Activated CD4-positive, alpha-beta T cell treated with anti-CD3 and anti-CD28 coated beads, Interleukin-2, amount 50 U/mL, for 4 hours (primary cell): ENCODE measurements around the gene SP2.

Experiments
- DNase-seq, 2 experiments: peaks; one replicate each; pipeline ENCODE4 v3.0.0-alpha.2; 2020

The SP2 gene

DNA sequence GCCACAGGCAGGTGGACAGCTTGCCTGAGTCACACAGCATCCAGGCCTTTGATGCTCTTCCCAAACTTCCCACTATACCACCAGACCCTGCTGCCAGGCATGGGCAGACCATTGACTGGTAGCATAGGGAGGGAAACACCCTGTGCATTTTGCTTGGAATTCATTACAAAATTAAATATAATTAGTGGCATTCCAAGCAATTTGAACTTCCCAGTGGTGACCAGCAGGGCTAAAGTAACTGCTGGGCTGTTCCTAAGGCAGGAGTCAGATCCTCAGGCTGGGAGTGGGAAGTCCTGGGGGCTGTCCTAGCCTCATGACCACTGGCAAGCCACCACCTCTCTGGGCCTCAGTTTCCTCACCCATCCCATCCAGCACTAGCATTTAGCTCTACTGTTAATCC lies 57.9 kb downstream of the SP2 start:
- no peak for DNase-seq

DNA sequence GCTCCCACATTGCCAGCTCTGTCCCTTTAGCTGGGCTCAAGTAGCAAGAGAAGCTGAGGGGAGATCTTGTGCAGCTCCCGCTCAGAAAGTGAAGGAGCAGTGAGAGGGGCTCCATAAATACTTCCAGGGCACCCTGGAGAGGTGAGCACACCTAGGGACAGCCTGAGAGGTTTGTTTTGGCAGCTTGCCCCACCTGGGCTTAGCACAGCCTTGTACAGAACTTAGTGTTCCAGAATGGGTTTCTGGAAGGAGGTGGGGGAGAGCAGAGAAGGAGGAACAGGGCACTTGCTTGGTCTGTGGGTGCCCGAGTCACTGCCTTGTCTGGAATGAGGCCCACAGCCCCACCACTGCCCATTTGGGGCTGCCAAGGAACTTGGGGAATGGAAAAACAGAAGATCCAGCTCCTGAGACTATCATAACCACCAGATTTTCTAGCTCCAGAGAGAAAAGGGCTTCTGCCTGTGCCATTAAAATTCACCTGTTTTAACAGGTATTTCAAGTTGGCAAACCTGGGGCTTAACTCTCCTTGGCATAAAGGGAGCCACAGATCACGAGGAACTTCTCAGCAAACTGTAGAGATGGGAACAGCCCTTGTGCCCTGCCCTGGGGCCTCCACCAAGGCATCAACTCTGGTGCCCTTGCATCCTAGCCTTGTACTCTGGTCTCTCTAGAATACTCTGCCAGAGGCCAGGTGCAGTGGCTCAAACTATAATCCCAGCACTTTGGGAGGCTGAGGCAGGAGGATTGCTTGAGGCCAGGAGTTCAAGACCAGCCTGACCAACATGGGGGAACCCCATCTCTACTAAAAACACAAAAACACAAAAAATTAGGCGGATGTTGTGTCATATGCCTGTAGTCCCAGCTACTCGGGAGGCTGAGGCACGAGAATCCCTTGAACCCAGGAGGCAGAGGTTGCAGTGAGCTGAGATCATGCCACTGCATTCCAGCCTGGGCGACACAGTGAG lies 59.7 kb downstream of the SP2 start:
- DNase-seq = no peak

DNA sequence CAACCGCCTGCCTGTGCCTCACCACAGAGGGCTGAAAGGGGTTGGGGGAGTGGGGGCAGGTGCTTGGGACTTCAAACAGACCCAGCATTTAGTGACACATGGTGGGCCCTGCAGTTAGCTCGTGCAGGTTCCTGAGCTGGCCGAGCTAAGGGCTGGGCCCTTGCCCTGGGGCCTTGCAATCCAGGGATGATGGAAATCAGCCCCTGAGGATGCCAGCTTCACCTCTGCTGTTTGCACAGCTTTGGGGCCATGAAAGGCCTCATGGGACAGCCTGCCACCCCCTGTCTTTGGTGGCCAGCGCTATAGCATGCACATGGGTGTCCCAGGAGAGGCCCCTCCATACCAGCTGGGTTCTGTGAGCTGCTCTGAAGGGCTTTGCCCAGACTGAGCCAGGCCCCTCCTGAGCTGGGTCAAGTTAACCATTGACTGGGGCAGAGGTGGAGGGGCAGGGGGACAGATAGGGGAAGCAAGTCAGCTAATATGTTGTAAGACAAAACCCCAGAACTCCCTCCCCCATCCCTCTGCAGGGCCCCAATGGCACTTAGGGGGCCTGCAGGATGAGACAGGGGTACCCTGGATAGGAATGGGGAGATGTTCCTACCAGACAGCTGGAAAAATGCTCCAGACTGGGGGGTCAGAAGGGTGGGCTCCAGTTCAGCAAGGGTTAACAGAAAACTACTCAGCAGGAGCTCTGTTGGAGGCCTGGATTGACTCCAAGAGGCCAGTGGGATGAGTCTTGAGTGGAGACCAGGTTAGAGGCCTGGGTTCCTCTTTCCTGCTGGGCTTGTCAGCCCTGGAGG lies 61.0 kb downstream of the SP2 start:
- DNase-seq = no peak

DNA sequence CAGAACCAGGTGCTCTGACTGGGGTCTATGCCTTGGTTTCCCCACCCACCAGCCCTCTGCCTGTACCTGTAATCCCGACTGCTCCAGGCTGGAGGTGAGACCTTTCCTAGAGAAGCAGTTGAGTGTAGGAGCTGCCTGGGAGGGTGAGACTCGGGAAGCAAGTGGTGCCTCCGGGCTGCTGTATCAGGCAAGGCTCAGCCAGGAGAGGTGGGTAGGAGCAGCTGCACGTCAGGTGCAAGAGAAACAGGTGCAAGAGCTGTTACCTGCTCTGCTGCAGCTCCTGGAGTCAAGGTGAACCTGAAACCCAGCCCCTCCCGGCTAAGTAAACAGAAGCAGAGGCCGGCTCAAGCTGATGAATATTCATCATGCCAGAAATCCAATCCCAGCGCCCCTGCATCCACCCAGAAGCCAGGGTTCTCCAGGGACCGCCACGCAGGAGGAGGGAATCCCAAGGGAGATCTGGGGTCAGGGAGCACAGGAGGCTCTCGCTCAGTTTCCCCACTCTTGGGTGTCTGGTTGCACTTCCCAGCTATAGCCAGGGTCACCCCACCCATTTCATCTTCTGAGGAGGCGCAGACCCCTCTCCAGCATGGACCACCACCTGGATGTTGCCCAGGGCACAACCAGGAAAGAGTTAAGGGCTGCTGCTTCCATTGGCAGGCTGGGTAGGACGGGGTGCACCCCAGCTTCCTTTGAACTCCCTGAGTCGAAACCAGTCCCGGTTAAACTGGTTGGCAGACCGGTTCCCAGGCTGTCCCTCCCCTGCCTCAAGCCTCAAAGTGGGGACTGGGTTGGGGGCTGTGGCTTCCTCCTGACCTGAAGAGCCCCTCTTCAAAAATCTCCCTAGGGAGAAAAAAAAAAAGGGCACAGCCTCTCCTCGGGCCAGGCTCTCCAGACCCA lies 61.8 kb downstream of the SP2 start, which contains the start of gene PRR15L:
TSS of gene PRR15L (minus strand) at position 293 of the 900 bp plus-strand sequence. CDS start 4,649 bp downstream, outside the sequence.
- no peak for DNase-seq

DNA sequence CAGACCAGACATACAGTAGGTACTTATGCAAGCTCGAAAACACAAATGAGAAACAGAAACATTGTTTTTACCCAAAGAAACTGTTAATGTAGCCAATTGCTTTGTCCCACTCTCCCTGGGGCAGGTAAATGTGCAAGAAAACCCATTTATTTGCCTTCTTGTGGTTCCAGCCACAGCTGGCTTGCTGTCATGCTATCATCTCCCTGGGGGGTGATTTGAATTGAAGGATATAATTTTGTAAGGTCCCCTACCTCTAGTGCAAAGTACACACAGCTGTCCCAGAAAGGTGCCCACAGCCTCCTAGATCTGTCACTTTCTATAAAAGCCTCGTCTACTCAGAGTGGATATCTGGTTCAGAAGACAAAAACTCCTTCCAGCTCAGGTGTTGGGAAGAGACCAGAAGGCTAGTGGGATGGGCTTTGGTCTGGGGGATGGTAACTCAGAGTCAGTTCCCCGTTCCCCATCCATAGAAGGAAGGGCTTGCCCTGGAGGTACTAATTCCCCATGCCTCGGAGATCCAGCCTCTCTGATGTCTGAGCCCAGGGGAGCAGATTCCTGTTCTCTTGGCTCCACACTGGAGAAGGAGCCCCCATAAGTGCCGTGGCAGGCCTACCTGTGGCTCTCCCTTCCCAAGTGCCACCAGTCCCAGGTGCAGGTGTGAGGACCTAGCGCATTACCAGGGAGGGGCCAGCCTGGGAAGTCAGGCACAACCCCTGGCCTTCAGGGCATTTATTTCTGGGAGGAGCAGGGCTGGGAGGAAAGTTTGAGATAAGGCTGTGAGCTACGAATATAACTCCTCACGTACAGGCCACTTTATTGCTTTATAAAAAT lies 64.0 kb downstream of the SP2 start:
- DNase-seq = no peak

DNA sequence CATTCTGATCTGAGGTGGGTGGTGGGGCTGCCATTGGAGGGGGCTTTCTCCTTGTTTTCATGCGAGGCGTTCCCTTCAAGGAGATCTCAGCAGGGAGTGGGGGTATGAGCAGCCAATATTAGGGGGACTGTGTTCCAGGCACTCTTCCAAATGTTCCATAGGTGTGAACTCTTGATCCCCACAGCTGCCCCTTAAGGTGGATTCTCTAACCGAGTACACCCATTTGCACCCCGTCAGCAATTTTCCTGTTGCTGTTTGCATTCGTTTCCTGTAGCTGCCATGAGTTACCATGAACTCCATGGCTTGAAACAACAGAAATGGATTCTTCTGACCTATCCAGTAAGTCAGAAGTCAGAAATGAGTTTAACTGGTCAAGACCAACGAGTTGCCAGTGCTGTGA lies 65.4 kb downstream of the SP2 start:
- DNase-seq = no peak

DNA sequence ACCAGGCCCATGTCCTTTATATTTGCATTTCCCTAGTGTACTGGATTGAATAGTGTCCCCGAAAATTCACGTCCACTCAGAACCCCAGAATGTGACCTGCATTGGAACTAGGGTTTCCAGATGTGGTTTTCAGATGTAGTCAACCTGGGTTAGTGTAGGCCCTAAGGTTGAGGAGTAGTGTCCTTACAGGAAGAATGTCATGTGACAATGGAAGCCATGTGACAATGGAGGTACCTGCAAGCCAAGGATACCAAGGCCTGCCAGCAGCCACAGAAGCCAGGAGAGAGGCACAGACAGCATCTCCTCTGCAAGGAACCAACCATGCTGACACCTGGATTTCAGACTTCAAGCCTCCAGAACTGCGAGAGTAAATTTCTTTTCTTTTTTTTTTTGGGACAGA lies 66.9 kb downstream of the SP2 start:
- no peak for DNase-seq

DNA sequence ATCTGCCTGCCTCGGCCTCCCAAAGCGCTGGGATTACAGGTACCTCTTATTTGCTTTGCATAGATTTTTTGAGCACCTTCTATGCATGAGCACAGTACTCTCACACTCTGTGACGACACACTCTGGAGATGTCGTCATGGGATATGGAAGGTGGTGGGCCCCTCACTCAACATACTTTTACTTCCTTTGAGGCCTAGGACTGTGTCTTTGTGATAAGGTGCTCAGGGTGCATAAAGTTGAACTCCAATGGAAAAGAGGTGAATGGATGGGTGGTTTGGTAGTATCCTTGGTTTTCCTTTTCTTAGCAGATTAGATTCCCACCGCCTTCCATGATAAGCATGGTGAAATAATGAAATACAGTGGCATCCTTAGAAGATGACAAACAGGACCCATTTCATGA lies 68.8 kb downstream of the SP2 start:
- DNase-seq = no peak

DNA sequence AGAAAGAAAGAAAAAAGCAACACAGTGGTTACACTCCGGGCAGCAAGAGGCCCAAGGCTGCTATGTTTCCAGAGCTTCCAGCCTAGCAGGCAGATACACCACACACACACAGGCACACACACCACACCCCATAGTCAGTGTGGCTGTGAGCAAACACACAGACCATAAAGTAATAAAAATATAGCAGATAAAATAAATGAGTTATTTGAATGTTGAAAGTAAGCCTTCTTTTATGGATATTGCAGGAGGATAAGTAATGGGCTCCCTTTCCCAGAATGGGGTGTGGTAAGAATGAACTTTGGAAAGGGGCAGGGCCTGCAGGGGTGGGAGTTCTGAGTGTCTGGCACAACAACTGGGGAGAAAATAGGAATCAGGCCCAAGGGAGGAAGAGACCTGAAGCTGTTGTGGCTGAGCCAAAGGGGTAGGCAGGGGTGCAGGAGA lies 70.1 kb downstream of the SP2 start:
- no peak for DNase-seq

DNA sequence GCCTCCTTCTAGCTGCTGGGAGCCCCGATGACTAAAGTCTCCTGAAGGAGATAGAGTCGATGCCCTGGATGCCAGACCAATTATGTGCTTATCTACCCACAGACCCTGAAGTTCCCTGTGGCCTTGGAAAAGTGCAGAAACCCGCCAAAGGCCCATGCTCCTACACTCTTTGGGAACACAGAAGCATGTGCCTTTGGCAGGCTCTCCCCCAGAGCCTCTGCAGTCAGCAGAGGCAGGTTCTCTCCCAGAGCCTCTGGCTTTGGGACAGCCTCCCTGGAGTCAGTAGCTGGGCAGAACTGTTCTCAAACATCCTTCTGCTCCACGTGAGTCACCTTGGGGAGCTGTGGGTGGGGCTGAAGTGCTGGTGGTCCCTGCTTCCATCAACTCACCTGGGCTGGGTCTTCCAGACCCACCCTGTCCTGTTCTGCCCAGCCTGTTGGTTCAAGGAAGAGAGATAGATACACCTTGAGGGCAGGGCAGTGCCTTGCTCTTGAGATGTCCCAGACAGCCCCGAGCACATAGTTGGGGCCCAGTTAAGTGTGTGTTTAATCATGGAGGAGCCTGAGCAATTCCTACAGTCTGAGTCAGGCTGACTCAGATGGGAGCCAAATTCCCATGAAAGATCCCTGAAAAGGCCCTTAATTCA lies 71.7 kb downstream of the SP2 start:
- DNase-seq = no peak

DNA sequence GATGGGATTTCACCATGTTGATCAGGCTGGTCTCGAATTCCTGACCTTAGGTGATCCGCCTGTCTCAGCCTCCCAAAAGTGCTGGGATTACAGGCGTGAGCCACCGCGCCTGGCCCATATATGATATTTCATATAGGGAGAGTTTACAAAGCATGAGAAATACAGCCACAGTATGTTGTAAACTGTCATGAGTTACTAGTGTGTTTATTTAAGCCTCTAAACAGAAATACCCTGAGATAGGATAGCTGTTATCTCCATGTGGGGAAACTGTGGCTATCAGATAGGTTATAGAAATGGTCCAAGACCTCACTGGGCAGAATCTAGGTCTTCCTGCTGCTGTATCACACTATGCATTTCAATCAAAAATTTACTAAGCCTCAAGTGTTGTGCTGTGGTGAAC lies 72.8 kb downstream of the SP2 start:
- no peak for DNase-seq

DNA sequence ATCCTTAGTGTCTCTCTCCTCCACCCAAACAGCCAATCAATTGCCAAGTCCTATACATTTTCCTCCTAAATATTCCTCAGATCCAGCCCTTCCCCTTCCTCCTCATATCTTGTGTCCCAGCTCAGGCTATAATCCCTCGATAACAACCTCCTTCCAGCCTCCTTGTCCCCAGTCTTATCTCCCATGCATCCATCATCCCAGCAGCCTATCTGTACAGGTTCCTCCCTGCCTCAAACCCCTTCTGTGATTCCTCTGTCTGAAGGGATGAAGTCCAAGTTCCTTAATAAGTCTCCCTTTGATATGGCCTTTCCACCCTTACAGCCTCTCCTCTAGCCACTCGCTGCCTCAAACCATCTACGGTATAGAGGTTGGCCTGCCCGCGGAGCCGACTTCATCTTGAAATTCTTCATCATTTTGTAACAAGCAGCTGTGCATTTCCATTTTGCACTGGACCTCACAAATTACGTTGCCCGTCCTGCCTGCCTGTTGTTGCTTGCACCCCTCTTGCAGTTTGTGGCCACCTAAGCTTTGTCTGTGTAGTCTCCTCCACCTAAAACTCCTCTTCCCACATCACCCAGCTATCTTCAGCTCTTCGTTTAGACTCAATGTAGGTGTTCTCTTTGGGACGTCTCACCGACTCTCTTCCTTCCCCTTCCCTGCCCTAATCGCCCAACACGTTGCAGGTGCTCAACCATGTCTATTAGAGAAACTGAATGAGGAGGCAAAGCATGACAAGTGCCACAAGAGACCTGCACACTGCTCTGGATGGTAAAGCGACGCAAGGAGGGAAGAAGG lies 74.1 kb downstream of the SP2 start:
- no peak for DNase-seq

DNA sequence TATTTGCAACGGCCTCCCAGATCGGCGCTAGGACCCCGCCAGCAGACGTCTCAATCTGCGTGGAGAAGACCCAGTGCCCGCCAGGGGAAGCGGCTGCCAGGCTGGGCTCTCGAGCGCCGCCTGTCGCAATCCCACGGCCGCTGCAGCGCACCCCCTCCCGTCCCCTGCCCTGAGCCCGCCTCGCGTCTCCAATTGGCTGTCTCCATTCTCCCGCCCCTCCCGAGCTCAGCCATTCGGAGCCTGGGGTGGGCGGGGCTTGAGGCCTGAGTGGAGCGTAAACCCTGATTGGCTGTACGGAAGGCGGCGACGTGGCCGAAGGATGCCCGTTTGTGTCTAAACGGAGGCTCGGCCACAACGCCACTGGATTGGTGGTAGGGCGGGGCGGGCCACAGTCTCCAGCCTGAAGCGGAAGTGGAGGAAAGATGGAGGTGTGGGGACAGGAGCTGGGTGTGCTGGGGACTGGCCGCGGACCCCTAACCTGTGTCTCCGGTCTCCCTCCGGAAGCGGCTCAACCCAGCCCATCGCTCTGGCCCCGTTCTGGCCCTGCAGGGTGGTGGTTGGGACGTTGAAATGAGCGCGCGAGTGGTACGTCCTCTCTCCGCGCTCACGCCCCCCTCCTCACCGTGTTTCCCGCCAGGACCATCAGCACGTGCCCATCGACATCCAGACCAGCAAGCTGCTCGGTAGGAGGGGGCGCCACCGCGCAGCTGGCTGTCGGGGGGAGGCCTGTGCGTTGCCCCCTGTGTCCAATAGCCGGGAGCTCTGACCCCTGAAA lies 74.9 kb downstream of the SP2 start, which contains the start of gene CDK5RAP3:
TSS of gene CDK5RAP3 (plus strand) at position 389 of the 775 bp plus-strand sequence. CDS start at position 423, 34 bp downstream.
- DNase-seq = peak; percentile 97

DNA sequence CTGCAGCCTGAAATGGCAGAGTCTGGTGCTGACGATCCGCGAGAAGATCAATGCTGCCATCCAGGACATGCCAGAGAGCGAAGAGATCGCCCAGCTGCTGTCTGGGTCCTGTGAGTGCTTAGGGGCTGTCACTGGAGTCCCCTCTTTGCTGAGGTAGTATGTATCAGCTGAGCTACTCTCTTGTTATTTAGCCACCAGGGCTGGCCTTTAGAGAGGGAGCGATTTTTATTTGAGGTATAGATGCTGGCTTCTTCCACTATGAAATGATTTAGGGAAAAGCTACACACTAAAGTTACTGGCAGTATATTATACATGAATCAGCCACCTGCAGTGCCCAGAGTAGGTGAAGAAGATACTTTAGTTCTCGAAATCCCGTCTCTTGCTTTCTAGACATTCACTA lies 77.5 kb downstream of the SP2 start:
- no peak for DNase-seq

DNA sequence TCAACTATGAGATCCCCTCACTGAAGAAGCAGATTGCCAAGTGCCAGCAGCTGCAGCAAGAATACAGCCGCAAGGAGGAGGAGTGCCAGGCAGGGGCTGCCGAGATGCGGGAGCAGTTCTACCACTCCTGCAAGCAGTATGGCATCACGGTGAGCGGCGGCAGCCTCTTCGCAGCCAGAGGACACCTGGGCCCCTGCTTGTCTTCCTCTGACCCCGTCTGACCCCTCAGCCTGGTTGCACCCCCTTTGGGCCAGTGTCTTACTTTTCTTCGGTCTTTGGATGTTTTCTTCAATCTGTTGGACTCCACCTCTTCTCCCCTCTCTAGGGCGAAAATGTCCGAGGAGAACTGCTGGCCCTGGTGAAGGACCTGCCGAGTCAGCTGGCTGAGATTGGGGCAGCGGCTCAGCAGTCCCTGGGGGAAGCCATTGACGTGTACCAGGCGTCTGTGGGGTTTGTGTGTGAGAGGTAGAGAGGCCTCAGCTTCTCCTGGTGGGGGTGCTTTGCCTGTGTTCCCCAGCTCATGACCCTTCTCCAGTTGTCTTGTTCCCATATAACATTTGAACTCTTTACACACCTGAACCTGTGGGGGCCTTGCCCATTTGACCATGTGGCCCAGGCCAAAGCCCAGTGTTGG lies 79.3 kb downstream of the SP2 start:
- no peak for DNase-seq

DNA sequence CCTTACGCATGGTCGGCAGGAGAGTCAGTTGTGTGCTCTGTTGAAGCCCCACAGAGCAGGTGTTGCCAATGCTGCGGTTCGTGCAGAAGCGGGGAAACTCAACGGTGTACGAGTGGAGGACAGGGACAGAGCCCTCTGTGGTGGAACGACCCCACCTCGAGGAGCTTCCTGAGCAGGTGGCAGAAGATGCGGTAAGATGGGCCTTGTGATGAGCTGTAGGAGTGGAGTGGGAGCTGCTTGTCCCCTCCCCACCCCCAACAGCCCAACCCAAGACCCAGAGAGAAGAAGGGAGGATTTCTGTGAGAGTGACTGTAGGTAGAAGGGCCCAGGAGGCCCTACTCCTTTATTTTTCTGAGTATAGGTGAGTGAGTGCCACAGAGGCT lies 79.8 kb downstream of the SP2 start:
- DNase-seq = no peak

DNA sequence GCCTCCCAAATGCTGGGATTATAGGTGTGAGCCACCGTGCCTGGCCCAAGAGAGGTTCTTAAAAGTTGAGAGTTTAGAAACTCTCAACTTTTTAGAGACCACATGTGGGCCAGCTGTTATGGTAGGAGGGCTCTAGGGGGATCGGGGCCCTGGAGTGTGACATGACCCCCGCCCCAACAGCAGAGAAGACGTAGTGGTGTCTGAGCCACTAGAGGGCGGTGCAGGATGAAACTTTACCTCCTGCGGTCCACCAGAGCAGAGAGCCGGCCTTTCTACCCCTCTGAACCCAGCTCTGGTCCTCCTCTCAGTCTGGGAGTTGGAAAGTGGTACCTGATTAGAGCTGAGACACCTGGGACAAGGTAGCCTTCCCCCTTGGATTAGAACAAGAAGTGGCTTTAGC lies 82.3 kb downstream of the SP2 start:
- peak; percentile 36 for DNase-seq
